GM21529 (cell line): Measurements from ENCODE around the gene SPON1.
"Not testable (repeated sequence)": the region's sequence is repeated elsewhere in the genome, so short reads cannot be mapped to it uniquely, and the experiment has no call there.

Experiments
- ATAC-seq: cut with Tn5 transposase; IDR thresholded peaks from one replicate; pipeline ENCODE4 v1.9.1; 2021; ENCODE audit not compliant: unreplicated experiment

Gene SPON1

GRCh38 chr11:14114269-14114668, 151.7 kb downstream of the SPON1 start:
- no peak for ATAC-seq

GRCh38 chr11:14114786-14115185, 152.3 kb downstream of the SPON1 start:
- no peak for ATAC-seq

GRCh38 chr11:14117632-14118031, 155.1 kb downstream of the SPON1 start:
- ATAC-seq: no peak

DNA sequence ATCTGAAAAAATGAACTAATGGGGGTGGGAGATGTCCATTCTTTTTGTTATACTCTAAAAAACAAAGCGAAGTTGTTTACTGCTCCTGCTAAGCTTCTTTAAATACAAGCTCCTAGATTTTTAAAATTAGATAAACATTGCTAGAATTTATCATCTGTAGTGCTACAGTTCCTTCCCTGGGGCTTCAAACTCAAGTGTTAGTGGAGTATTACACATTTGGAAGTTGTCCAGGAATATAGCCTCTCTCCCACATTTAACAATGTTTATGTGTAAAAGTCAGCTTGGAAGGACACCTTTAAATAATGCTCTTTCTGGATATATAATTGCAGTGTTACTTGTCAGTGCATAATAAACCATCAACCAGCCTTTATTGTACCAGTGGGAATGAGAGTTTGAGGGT, 155.5 kb downstream of the SPON1 start:
- ATAC-seq: no peak

- ATAC-seq: no peak
Measured at GRCh38 chr11:14119357-14119756, 156.8 kb downstream of the SPON1 start.

- ATAC-seq: no peak
Measured at GRCh38 chr11:14124350-14124749, 161.8 kb downstream of the SPON1 start.

- no peak for ATAC-seq
Measured at GRCh38 chr11:14124886-14125285, 162.4 kb downstream of the SPON1 start.

GRCh38 chr11:14125529-14125928, 163.0 kb downstream of the SPON1 start:
- no peak for ATAC-seq

DNA sequence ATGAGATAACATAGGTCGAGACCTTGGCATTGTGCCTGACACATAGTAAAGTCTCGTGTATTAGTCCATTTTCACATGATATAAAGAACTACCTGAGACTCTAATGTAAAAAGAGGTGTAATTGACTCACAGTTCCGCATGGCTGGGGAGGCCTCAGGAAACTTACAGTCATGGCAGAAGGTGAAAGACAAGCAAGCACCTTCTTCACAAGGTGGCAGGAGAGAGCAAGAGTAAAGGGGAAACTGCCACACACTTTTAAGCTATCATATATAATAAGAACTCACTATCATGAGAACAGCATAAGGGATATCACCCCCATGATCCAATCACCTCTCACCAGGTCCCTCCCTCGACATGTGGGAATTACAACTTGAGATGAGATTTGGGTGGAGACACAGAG, 165.2 kb downstream of the SPON1 start:
- no peak for ATAC-seq

GRCh38 chr11:14132312-14132711, 169.8 kb downstream of the SPON1 start:
- ATAC-seq: no peak

GRCh38 chr11:14133381-14133780, 170.9 kb downstream of the SPON1 start:
- no peak for ATAC-seq

DNA sequence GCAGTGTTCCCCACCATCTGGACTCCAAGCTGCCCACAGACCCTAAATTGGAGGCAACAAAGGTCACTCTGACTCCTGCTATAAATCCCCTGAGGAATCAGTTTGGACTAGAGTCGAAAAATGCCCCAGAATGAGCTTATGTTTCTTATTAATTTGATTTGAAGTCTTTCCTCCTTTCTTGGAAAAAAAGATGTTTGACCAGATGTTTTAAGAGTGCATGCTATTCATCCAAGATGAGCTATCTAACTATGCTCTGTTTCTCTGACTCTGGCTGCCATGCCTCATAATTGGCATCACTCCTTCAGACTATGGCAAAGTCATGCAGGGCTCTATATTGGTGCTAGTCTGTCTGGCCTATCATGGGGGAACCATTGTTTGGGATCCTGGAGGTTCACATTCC, 174.0 kb downstream of the SPON1 start:
- ATAC-seq: no peak

GRCh38 chr11:14137284-14137683, 174.8 kb downstream of the SPON1 start:
- ATAC-seq: no peak

DNA sequence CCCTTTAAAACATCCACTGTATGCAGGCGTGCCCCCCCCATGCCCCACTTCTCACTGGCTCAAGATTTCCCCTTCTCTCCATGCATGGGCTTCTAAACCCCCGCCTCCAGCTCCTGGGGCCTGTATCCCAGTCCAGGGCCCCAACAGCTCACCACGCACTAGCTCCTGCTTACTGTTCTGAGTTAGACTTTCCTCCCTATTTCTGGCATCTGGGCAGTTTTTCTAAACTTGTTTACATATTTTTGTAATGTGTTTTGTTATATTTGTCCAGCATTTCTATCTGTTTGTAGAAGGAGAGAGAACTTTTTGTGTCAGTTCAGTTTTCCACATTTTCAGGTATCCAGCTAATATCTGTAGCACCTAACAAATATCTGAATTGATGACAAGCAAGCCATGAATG, 178.5 kb downstream of the SPON1 start:
- no peak for ATAC-seq

GRCh38 chr11:14141676-14142075, 179.2 kb downstream of the SPON1 start:
- no peak for ATAC-seq

DNA sequence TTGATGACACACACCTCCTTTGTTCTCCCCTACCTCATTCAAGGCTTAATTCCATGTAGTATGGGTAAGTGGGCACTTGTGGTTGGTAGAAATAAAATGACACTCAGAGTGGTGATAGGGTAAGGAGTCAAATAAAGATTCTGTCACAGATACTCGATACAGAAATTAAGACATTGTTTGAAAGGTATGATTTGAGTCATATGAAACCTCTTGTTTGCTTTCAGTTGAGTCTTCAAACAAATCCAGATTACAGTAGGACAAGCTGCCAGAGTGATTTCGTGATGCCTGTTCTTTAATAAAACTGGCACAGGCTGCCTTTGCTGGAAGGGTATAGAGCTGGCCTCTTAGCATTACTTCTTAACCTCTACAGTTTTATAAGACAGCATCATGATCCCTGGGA, 182.4 kb downstream of the SPON1 start:
- peak; percentile 53 for ATAC-seq

DNA sequence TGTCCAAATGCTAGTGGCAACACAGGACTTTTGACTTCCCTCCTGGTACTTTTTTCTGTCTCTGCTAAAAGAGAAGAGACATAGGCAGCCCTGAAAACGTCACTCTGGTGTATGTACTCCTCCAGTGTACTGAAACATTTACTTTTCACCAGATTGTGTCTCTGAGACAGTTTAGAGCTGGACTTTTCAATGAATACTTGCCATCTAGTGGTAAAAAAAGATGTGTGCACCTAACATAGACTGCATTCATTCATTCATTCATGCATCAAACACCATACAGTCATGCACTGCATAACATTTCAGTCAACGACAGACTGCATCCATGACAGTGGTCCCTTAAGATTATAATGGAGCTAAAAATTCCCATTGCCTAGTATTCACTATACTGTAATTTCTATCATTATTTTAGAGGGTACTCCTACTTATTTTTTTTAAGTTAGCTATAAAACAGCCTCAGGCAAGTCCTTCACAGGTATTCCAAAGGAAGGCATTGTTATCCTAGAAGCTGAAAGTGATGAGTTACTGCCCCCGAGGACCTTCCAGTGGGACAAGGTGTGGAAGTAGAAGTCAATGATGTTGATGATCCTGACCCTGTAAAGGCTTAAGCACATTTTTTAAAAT, 186.2 kb downstream of the SPON1 start:
- ATAC-seq: no peak

DNA sequence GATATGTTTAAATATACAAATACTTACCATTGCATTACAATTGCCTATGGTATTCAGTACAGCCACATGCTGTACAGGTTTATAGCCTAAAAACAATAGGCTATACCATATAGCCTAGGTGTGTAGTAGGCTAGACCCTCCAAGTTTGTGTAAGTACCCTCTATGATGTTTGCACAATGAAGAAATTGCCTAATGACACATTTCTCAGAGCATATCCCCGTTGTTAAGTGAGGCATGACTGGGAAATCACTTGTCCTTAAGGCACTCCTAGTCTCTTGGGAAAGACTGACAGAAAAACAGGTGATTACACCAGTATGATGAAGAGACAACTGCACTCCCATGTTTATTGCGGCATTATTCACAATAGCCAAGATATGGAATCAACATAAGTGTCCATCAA, 187.2 kb downstream of the SPON1 start:
- no peak for ATAC-seq

DNA sequence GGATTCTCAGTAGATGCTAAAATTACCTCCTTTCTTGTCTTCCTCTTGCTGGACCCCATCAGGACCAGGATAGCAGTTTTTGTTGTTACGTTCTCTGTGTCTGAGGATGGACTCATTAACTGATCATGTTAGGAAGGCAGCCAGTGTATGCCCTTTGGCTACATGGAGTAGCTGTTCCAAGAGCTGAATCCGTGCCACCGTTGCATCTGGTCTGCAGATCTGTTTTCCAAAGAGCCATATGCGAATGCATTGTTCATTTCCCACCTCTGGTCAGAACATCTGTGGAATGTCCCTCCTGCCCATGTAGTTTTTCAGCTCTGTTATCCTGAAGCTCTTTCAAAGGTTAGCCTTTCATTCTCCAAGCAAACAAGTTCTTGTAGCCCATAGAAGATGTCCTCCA, 188.4 kb downstream of the SPON1 start:
- no peak for ATAC-seq

- ATAC-seq: not testable (repeated sequence)
Measured at GRCh38 chr11:14154103-14154502, 191.6 kb downstream of the SPON1 start.

DNA sequence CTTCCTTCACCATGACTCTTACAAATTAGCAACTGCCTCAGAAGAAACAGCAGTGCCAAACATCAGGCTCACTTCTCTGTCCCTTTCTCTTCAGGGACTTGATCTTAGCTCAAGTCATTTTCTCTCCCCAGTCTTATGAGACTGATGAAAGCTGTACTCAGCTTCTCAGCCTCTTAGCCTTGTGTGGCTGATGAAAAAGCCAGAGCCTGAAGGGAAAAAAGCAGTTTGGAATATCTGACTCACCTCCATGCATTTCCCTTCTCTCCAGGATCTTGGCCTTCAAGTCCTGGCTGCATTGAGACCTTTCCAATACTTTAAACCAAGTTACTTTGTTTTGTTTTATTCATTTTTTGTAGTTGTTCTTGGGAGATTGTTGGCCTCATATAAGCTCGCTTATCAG, 195.9 kb downstream of the SPON1 start:
- no peak for ATAC-seq

DNA sequence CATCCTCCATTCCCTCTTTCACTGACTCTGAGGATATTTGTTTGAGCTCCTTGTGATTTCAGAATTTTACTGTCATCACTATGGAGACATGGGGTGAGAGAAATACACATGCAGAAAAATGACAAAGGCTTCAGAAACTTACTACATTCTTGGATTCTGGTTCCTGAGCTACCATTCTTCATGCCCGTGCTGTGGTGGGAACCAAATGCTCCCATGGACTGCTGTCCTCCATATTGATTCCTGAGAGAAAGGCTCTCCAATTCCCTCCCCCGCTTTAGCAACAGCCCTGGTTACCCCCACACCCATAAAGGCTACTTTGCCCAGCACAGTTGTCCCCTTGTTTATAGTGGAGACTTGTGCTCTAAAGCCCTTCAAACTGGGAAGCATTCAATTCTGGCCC, 201.1 kb downstream of the SPON1 start:
- ATAC-seq: no peak

- not testable (repeated sequence) for ATAC-seq
Measured at GRCh38 chr11:14173679-14174078, 211.2 kb downstream of the SPON1 start.
